Lower lobe of right lung (tissue), 2 donors: ENCODE measurements around the gene SUSD2. TPM values are rescaled to one million over a fixed set of nuclear protein-coding genes. Genes with fewer than 3 reads are reported as not detected.

Experiments
- ATAC-seq, 2 donors: fragments of 200-7000 bp; cut with Tn5 transposase; one replicate each; pipeline ENCODE4 v1.9.1; 2020 to 2022; ENCODE audit warnings: mild to moderate bottlenecking in 2 of 2, moderate library complexity in 2 of 2
- DNase-seq: peaks from one replicate; pipeline ENCODE4 v3.0.0-alpha.2; 2020
- H3K27ac ChIP-seq: fragments of 200-600 bp; one replicate; pipeline ENCODE4 v1.8.0; 2022
- H3K27me3 ChIP-seq: fragments of 200-600 bp; one replicate; pipeline ENCODE4 v1.8.0; 2022; ENCODE audit warnings: low read depth
- H3K36me3 ChIP-seq: fragments of 200-600 bp; one replicate; pipeline ENCODE4 v1.8.0; 2022; ENCODE audit warnings: mild to moderate bottlenecking
- H3K4me1 ChIP-seq: fragments of 200-600 bp; one replicate; pipeline ENCODE4 v1.8.0; 2022
- H3K4me3 ChIP-seq: fragments of 200-600 bp; one replicate; pipeline ENCODE4 v1.8.0; 2022; ENCODE audit warnings: mild to moderate bottlenecking
- H3K9me3 ChIP-seq: fragments of 200-600 bp; one replicate; pipeline ENCODE4 v1.8.0; 2022
- intact Hi-C: fragments of 100-400 bp; cut with DNase I; formaldehyde crosslinking; loops from one replicate; pipeline ENCODE4 v1.11.0; 2022
- total RNA-seq: library from RNA; stranded (reverse); fragmentation: NEBNext Ultra II Directional; extraction: Animal tissue kit (Norgen Biotek cat#: 25700); gene quantifications from one replicate; pipeline ENCODE4 v1.2.1, GENCODE V29; 2021
- TF ChIP-seq, protein P1 (sequence below): fragments of 200-600 bp; IDR thresholded peaks from one replicate; pipeline ENCODE4 v1.8.0; 2022; ENCODE audit warnings: antibody characterized with exemption, mild to moderate bottlenecking
- donor health status: DM: no; HTN: yes; CAD: no; lungs with severe emphysema.

Gene SUSD2
- total RNA-seq, 1 donor from 2014 or later, result 200 TPM

DNA sequence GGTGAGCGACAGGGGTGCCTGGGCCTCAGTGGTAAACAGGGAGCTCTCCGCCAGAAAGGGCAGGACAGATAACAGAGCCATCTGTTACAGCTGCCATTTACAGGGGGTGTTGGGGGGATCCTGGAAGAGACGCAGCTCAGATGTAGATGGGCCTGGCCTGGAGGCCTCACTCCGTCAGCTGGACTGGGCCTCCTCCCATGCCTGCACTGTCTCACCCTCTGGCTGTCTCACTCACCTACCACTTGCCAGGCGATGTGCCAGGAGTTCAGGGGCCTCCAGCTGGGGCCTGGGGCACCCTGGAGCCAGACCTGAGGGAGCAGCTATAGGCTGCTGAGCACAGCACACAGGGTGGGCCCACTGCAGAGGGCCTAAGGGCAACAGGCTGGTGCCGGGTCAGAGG lies 16.3 kb upstream of the SUSD2 start:
- TF ChIP-seq, protein P1, sequence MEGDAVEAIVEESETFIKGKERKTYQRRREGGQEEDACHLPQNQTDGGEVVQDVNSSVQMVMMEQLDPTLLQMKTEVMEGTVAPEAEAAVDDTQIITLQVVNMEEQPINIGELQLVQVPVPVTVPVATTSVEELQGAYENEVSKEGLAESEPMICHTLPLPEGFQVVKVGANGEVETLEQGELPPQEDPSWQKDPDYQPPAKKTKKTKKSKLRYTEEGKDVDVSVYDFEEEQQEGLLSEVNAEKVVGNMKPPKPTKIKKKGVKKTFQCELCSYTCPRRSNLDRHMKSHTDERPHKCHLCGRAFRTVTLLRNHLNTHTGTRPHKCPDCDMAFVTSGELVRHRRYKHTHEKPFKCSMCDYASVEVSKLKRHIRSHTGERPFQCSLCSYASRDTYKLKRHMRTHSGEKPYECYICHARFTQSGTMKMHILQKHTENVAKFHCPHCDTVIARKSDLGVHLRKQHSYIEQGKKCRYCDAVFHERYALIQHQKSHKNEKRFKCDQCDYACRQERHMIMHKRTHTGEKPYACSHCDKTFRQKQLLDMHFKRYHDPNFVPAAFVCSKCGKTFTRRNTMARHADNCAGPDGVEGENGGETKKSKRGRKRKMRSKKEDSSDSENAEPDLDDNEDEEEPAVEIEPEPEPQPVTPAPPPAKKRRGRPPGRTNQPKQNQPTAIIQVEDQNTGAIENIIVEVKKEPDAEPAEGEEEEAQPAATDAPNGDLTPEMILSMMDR, result no peak
- H3K4me3 ChIP-seq, result no peak overlapping the region
- intact Hi-C loops, result no loop called here
- no peaks in the 10 kb centered on the region for H3K9me3 ChIP-seq
- ATAC-seq (no peak), DNase-seq (no peak)
- no peaks in the 10 kb centered on the region for H3K27me3 ChIP-seq
- peaks cover 88% of the 10 kb centered on the region for H3K36me3 ChIP-seq
- peaks cover 28% of the 10 kb centered on the region for H3K4me1 ChIP-seq
- no peak overlapping the region for H3K27ac ChIP-seq

DNA sequence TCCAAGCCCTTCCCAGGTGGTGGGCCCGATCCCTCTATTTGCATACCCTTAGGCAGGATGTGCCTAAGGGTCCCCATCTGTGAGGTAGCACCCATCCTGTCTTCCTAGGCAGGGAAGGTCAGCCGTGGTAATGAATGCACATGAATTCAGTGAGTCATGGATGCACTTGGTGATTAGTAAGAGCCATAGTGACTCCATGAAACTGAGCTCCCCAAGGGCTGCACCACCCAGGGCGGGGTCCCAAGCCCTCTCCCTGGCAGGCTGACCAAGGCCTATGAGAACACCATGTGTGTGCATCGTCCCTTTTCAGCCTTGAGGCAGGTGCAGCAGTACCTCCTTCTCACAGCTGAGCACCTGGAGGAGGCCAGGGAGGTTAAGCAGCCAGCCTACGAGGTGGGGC lies 15.6 kb upstream of the SUSD2 start:
- no peaks in the 10 kb centered on the region for H3K9me3 ChIP-seq
- H3K4me3 ChIP-seq, result no peak overlapping the region
- TF ChIP-seq, protein P1, result no peak
- H3K36me3 ChIP-seq, result peaks cover 91% of the 10 kb centered on the region
- no peak for ATAC-seq
- no peaks in the 10 kb centered on the region for H3K27me3 ChIP-seq
- intact Hi-C loops, result no loop called here
- DNase-seq, result no peak
- no peak overlapping the region for H3K27ac ChIP-seq
- peaks cover 21% of the 10 kb centered on the region for H3K4me1 ChIP-seq

DNA sequence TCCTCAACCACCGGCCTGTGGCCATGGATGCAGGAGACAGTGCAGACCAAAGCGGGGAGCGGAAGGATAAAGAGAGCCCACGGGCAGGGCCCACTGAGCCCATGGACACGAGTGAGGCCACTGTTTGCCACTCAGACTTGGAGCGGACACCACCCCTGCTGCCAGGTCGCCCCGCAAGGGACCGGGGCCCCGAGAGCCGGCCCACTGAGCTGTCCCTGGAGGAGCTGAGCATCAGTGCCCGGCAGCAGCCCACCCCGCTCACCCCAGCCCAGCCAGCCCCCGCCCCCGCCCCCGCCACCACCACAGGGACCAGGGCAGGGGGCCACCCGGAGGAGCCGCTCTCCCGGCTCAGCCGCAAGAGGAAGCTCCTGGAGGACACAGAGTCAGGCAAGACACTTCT lies 14.5 kb upstream of the SUSD2 start:
- TF ChIP-seq, protein P1, result no peak
- intact Hi-C loops, result no loop called here
- Histone ChIP-seq H3K9me3 (no peaks in the 10 kb centered on the region), H3K4me1 (peaks cover 15% of the 10 kb centered on the region), H3K27me3 (no peaks in the 10 kb centered on the region), H3K36me3 (peaks cover 91% of the 10 kb centered on the region), H3K27ac (no peak overlapping the region), H3K4me3 (no peak overlapping the region)
- DNase-seq (no peak), ATAC-seq (no peak)

DNA sequence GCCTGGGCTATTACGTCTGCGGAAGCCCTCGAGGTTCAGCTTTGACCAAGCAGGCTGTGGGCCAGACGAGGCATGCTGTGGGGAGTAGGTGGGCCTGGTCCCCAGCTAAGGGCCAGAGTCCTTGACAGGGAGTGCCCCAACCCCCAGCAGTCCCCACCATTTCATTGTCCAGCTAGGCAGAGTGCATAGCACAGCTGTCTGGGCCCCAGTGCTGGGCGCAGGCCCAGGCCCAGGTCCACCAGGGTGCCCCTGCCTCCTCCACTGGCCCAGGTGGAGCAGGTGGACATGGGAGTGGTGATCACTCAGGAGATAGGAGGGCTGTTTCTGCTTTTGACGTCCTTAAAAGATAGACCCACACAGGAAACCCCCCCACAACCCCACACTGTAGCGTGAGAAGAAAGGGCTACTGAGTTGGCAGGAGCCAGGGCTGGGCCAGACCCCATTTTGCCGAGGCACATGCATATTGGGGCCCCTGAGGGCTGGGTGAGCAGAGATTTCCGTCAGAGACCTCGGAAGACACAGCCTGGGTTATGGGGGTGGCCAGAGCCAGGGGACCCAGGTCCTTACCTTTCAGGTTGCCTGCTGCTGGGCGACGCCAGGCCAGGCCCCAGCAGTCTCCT lies 11.7 kb upstream of the SUSD2 start:
- H3K9me3 ChIP-seq, result no peaks in the 10 kb centered on the region
- H3K4me3 ChIP-seq, result no peak overlapping the region
- intact Hi-C loops, result no loop called here
- H3K27ac ChIP-seq, result no peak overlapping the region
- TF ChIP-seq, protein P1, result no peak
- no peaks in the 10 kb centered on the region for H3K27me3 ChIP-seq
- no peak for ATAC-seq
- DNase-seq, result no peak
- no peaks in the 10 kb centered on the region for H3K4me1 ChIP-seq
- H3K36me3 ChIP-seq, result peaks cover 100% of the 10 kb centered on the region

DNA sequence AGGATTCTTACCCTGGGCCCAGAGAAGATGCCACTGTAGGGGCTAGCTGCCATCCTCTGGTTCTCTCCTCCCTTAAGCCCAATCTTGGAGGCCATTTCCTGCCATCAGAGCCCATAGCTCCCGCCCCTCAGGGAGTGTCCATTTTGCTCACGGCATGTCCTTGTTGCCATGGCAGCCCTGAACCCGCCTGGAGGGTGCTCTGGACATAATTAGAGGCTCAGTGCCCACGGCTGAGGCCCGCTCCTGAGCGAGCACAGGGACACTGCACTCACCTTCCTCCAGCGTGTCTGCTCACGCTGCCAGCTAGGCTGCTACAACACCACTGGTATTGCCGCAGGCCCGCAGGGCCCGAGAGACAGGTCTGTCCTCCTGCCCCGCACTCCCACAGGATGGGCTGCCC lies 11.1 kb upstream of the SUSD2 start:
- Histone ChIP-seq H3K36me3 (peaks cover 99% of the 10 kb centered on the region), H3K4me3 (no peak overlapping the region), H3K27ac (no peak overlapping the region), H3K27me3 (no peaks in the 10 kb centered on the region), H3K9me3 (no peaks in the 10 kb centered on the region), H3K4me1 (no peaks in the 10 kb centered on the region)
- intact Hi-C loops, result no loop called here
- TF ChIP-seq, protein P1, result no peak
- no peak for DNase-seq
- no peak for ATAC-seq
